Measurements from ENCODE around the gene WDR54.

The WDR54 gene

GRCh38 chr2:74379851-74380789 is 41.4 kb upstream of the WDR54 start, which contains the start of gene DCTN1 (continued):
- TF ChIP-seq ZNF280C (tag by site-specific recombination; IDR thresholded peaks at IDR 0.05): no peak
- no peak for TF ChIP-seq ZNF112 (tag by site-specific recombination; IDR thresholded peaks at IDR 0.05)
- TF ChIP-seq FEZF1 (tag by site-specific recombination; IDR thresholded peaks at IDR 0.05): no peak
- TF ChIP-seq ZNF585B (tag by site-specific recombination; IDR thresholded peaks at IDR 0.05): no peak
- TF ChIP-seq PRDM1 (tag by site-specific recombination; IDR thresholded peaks at IDR 0.05): no peak
- no peak for TF ChIP-seq ZNF19 (tag by site-specific recombination; IDR thresholded peaks at IDR 0.05; ENCODE audit: low read depth)
- TF ChIP-seq ZBTB21 (tag by site-specific recombination; IDR thresholded peaks at IDR 0.05): no peak
- TF ChIP-seq, protein P1, sequence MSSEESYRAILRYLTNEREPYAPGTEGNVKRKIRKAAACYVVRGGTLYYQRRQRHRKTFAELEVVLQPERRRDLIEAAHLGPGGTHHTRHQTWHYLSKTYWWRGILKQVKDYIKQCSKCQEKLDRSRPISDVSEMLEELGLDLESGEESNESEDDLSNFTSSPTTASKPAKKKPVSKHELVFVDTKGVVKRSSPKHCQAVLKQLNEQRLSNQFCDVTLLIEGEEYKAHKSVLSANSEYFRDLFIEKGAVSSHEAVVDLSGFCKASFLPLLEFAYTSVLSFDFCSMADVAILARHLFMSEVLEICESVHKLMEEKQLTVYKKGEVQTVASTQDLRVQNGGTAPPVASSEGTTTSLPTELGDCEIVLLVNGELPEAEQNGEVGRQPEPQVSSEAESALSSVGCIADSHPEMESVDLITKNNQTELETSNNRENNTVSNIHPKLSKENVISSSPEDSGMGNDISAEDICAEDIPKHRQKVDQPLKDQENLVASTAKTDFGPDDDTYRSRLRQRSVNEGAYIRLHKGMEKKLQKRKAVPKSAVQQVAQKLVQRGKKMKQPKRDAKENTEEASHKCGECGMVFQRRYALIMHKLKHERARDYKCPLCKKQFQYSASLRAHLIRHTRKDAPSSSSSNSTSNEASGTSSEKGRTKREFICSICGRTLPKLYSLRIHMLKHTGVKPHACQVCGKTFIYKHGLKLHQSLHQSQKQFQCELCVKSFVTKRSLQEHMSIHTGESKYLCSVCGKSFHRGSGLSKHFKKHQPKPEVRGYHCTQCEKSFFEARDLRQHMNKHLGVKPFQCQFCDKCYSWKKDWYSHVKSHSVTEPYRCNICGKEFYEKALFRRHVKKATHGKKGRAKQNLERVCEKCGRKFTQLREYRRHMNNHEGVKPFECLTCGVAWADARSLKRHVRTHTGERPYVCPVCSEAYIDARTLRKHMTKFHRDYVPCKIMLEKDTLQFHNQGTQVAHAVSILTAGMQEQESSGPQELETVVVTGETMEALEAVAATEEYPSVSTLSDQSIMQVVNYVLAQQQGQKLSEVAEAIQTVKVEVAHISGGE (tag by site-specific recombination; conservative IDR thresholded peaks at IDR 0.05; ENCODE audit: low read depth): no peak
- no peak for TF ChIP-seq ZNF221 (tag by site-specific recombination; IDR thresholded peaks at IDR 0.05; ENCODE audit: borderline replicate concordance)
- no peak for TF ChIP-seq ZNF433 (tag by site-specific recombination; IDR thresholded peaks at IDR 0.05; ENCODE audit: low read depth)
- TF ChIP-seq ZBTB26 (tag by site-specific recombination; optimal IDR thresholded peaks at IDR 0.05): no peak
- TF ChIP-seq ZNF521 (tag by site-specific recombination; IDR thresholded peaks at IDR 0.05): no peak
- TF ChIP-seq SCRT2 (tag by site-specific recombination; IDR thresholded peaks at IDR 0.05): peak; percentile 64
- TF ChIP-seq ZBTB17 (tag by site-specific recombination; IDR thresholded peaks at IDR 0.05): peak; percentile 97
- no peak for TF ChIP-seq ZNF175 (tag by site-specific recombination; IDR thresholded peaks at IDR 0.05)
- TF ChIP-seq PRDM2 (tag by site-specific recombination; IDR thresholded peaks at IDR 0.05; ENCODE audit: borderline replicate concordance): no peak
- TF ChIP-seq GFI1B (tag by site-specific recombination; IDR thresholded peaks at IDR 0.05): no peak
- TF ChIP-seq, protein P2, sequence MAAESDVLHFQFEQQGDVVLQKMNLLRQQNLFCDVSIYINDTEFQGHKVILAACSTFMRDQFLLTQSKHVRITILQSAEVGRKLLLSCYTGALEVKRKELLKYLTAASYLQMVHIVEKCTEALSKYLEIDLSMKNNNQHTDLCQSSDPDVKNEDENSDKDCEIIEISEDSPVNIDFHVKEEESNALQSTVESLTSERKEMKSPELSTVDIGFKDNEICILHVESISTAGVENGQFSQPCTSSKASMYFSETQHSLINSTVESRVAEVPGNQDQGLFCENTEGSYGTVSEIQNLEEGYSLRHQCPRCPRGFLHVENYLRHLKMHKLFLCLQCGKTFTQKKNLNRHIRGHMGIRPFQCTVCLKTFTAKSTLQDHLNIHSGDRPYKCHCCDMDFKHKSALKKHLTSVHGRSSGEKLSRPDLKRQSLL (tag by site-specific recombination; IDR thresholded peaks at IDR 0.05): no peak
- TF ChIP-seq ZNF133 (tag by site-specific recombination; IDR thresholded peaks at IDR 0.05): no peak
- peak; percentile 27; the same call in 1 of the 2 replicates for TF ChIP-seq ZNF692 (tag by site-specific recombination; IDR thresholded peaks at IDR 0.05)
- no peak for TF ChIP-seq ZXDB (tag by site-specific recombination; IDR thresholded peaks at IDR 0.05)
- TF ChIP-seq, protein P3, sequence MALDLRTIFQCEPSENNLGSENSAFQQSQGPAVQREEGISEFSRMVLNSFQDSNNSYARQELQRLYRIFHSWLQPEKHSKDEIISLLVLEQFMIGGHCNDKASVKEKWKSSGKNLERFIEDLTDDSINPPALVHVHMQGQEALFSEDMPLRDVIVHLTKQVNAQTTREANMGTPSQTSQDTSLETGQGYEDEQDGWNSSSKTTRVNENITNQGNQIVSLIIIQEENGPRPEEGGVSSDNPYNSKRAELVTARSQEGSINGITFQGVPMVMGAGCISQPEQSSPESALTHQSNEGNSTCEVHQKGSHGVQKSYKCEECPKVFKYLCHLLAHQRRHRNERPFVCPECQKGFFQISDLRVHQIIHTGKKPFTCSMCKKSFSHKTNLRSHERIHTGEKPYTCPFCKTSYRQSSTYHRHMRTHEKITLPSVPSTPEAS (tag by site-specific recombination; IDR thresholded peaks at IDR 0.05): no peak
